Smooth muscle cell (in vitro differentiated cells): Measurements from ENCODE around the gene CBFA2T3. TPM values are rescaled to one million over a fixed set of nuclear protein-coding genes. Genes with fewer than 3 reads are reported as not detected.

Experiments used
- DNase-seq: peaks from one replicate; lab custom pipeline; 2025; ENCODE audit not compliant: unreplicated experiment; lab: John Stamatoyannopoulos, UW
- H2AFZ ChIP-seq: fragments of 200-600 bp; sonication (generic); 2 replicates; pipeline ENCODE4 v1.6.0; 2016; ENCODE audit warnings: antibody characterized with exemption, low read depth, mild to moderate bottlenecking
- H3F3A ChIP-seq: fragments of 200-600 bp; sonication (generic); 2 replicates; pipeline ENCODE4 v1.6.0; 2017; ENCODE audit warnings: antibody characterized with exemption, low read depth
- H3K27ac ChIP-seq: fragments of 200-600 bp; sonication (generic); 2 replicates; pipeline ENCODE4 v1.5.1; 2016; ENCODE audit warnings: low read depth, mild to moderate bottlenecking
- H3K27me3 ChIP-seq: fragments of 200-600 bp; sonication (generic); 2 replicates; pipeline ENCODE4 v1.6.1; 2016; ENCODE audit warnings: low read depth, mild to moderate bottlenecking
- H3K36me3 ChIP-seq: fragments of 200-600 bp; sonication (generic); 2 replicates; pipeline ENCODE4 v1.5.1; 2016; ENCODE audit warnings: low read depth
- H3K4me1 ChIP-seq: fragments of 200-600 bp; sonication (generic); 2 replicates; pipeline ENCODE4 v1.5.1; 2016; ENCODE audit warnings: low read depth
- H3K4me2 ChIP-seq: fragments of 200-600 bp; sonication (generic); 2 replicates; pipeline ENCODE4 v1.6.0; 2016; ENCODE audit warnings: mild to moderate bottlenecking
- H3K4me3 ChIP-seq: fragments of 200-600 bp; sonication (generic); 2 replicates; pipeline ENCODE4 v1.5.1; 2016; ENCODE audit warnings: mild to moderate bottlenecking
- H3K79me2 ChIP-seq: fragments of 200-600 bp; sonication (generic); 2 replicates; pipeline ENCODE4 v1.6.0; 2016; ENCODE audit warnings: low read depth, mild to moderate bottlenecking
- H3K9ac ChIP-seq: fragments of 200-600 bp; sonication (generic); 2 replicates; pipeline ENCODE4 v1.6.0; 2016; ENCODE audit warnings: low read depth
- H3K9me3 ChIP-seq: fragments of 200-600 bp; sonication (generic); replicated peaks from 2 replicates; pipeline ENCODE4 v1.5.1; 2016; ENCODE audit warnings: low read depth
- H4K20me1 ChIP-seq: fragments of 200-600 bp; sonication (generic); 2 replicates; pipeline ENCODE4 v1.6.0; 2016; ENCODE audit warnings: low read depth
- CTCF ChIP-seq: fragments of 200-600 bp; sonication (generic); IDR thresholded peaks from 2 replicates; pipeline ENCODE4 v1.5.1; 2017; ENCODE audit warnings: borderline replicate concordance, mild to moderate bottlenecking, antibody characterized with exemption; ENCODE audit not compliant: insufficient read depth, poor library complexity, severe bottlenecking
- WGBS: methylation state at CpG from one replicate; pipeline ENCODE4 v1.1.7; 2016; ENCODE audit warnings: low lambda C conversion rate; 5-methylcytosine and 5-hydroxymethylcytosine counted together
- polyA plus RNA-seq: library from polyadenylated mRNA; unstranded; fragments of >200 nt; fragmentation: Nextera tagmentation; extraction: Ambion mirVana; gene quantifications from 2 replicates; pipeline ENCODE4 v1.2.1, GENCODE V29; 2016
- total RNA-seq: library from RNA; depleted of rRNA; stranded (reverse); fragments of >200 nt; gene quantifications from 2 replicates; pipeline ENCODE4 v1.2.3, GENCODE V29; 2014

The CBFA2T3 gene
- total and polyA plus RNA-seq, 2 experiments from 2014 or later = 0.25 TPM; not detected in 1

DNA sequence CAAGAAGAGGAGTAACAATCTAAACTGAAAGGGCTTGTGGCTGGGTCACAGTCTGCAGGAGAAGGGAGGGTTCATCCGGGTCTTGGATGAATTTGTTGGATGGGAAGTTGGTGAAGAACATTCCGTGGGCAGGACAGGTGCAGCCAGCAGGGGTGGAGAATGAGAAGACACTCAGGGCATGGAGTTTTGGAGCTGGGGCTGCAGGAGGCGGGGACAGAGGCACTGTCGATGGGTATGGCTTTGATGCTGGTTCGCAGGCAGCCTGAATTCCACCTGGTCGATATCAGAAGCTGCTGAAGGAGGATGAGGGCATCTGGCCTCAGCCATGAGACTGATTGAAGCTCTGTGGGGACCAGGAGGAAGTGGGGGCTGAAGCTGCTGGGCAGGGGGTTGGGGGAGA is 36.1 kb upstream of the CBFA2T3 start:
- no peak for DNase-seq
- no peak overlapping the region for H2AFZ ChIP-seq
- H3K27me3 ChIP-seq = no peaks in the 10 kb centered on the region
- no peaks in the 10 kb centered on the region for H3K79me2 ChIP-seq
- no peak overlapping the region for H3K4me2 ChIP-seq
- WGBS = 69% methylated on average over 6 of the region's 6 CpGs
- TF ChIP-seq CTCF = no peak
- no peaks in the 10 kb centered on the region for H3F3A ChIP-seq
- H3K9ac ChIP-seq = no peak overlapping the region
- no peak overlapping the region for H3K4me3 ChIP-seq
- H4K20me1 ChIP-seq = no peaks in the 10 kb centered on the region
- H3K4me1 ChIP-seq = no peaks in the 10 kb centered on the region
- H3K27ac ChIP-seq = no peak overlapping the region
- H3K36me3 ChIP-seq = no peaks in the 10 kb centered on the region
- H3K9me3 ChIP-seq = no peaks in the 10 kb centered on the region

GRCh38 chr16:89012622-89012995 is 35.6 kb upstream of the CBFA2T3 start:
- Histone ChIP-seq H3K4me3 (no peak overlapping the region), H3K36me3 (no peaks in the 10 kb centered on the region), H3K27ac (no peak overlapping the region), H3F3A (no peaks in the 10 kb centered on the region), H3K27me3 (no peaks in the 10 kb centered on the region), H3K9ac (no peak overlapping the region), H4K20me1 (no peaks in the 10 kb centered on the region), H3K9me3 (no peaks in the 10 kb centered on the region), H3K4me1 (no peaks in the 10 kb centered on the region), H3K4me2 (no peak overlapping the region), H3K79me2 (no peaks in the 10 kb centered on the region), H2AFZ (no peak overlapping the region)
- no peak for DNase-seq
- 81% methylated on average over 2 of the region's 2 CpGs for WGBS
- no peak for TF ChIP-seq CTCF

DNA sequence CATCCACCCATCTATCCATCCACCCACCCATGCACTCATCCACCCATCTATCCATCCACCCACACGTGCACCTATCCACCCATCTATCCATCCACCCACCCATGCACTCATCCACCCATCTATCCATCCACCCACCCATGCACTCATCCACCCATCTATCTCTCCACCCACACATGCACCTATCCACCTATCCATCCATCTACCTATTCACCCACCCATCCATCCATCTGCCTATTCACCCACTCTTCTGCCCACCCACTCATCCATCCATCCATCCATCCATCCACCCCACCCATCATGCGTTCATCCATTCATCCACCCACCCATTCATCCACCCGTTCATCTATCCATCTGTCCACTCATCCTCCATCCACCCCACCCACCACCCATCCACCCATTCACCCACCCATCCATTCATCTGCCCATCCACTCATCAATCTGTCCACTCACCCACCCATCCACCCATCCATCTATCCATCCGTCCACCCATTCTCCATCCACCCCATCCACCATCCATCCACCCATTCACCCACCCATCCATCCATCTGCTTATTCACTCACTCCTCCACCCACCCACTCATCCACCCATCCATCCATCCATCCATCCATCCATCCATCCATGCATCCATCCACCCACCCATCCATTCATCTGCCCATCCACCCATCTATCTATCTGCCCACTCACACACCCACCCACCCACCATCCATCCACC is 35.1 kb upstream of the CBFA2T3 start:
- no peak overlapping the region for H3K4me2 ChIP-seq
- H3F3A ChIP-seq = no peaks in the 10 kb centered on the region
- no peaks in the 10 kb centered on the region for H3K36me3 ChIP-seq
- no peaks in the 10 kb centered on the region for H3K79me2 ChIP-seq
- no peak for TF ChIP-seq CTCF
- H3K27ac ChIP-seq = no peak overlapping the region
- 95% methylated on average over 2 of the region's 4 CpGs for WGBS
- DNase-seq = no peak
- no peaks in the 10 kb centered on the region for H3K4me1 ChIP-seq
- H2AFZ ChIP-seq = no peak overlapping the region
- H3K27me3 ChIP-seq = peaks cover 4% of the 10 kb centered on the region
- no peaks in the 10 kb centered on the region for H4K20me1 ChIP-seq
- no peak overlapping the region for H3K4me3 ChIP-seq
- no peak overlapping the region for H3K9ac ChIP-seq
- H3K9me3 ChIP-seq = no peaks in the 10 kb centered on the region
